HepG2 (cell line): ENCODE results near the gene MEI1. TPM values are rescaled to one million over a fixed set of nuclear protein-coding genes. Genes with fewer than 3 reads are reported as not detected.

Experiments used
- CEBPB ChIP-seq: IDR thresholded peaks from 2 replicates; pipeline ENCODE4 v1.6.1; 2011; ENCODE audit warnings: low read depth, low read length, improper control_type of control experiment, borderline replicate concordance
- HNRNPH1 ChIP-seq: fragments of 200-400 bp; formaldehyde crosslinking; optimal IDR thresholded peaks from 2 replicates; pipeline ENCODE3; 2017; ENCODE audit warnings: mild to moderate bottlenecking, low read depth, low read length
- MED1 ChIP-seq: sonication (generic); formaldehyde crosslinking; IDR thresholded peaks from 2 replicates; pipeline ENCODE4 v1.4.0; 2020; ENCODE audit warnings: missing genetic modification reagents
- PCBP2 ChIP-seq: fragments of 200-400 bp; formaldehyde crosslinking; optimal IDR thresholded peaks from 2 replicates; pipeline ENCODE3; 2018; ENCODE audit warnings: low read length, low read depth; ENCODE audit not compliant: poor library complexity, severe bottlenecking
- SNAI1 ChIP-seq: sonication (generic); formaldehyde crosslinking; IDR thresholded peaks from 2 replicates; pipeline ENCODE4 v1.5.0; 2020; ENCODE audit warnings: mild to moderate bottlenecking, missing genetic modification reagents, borderline replicate concordance
- SP140L ChIP-seq: sonication (generic); formaldehyde crosslinking; IDR thresholded peaks from 2 replicates; pipeline ENCODE4 v1.4.0; 2020; ENCODE audit warnings: missing genetic modification reagents, borderline replicate concordance
- THAP11 ChIP-seq: IDR thresholded peaks from 2 replicates; pipeline ENCODE4 v1.6.1; 2016; ENCODE audit warnings: missing biosample characterization, missing genetic modification reagents
- XRCC5 ChIP-seq: fragments of 200-400 bp; formaldehyde crosslinking; optimal IDR thresholded peaks from 2 replicates; pipeline ENCODE3; 2017; ENCODE audit warnings: mild to moderate bottlenecking, low read length
- ZBTB21 ChIP-seq: sonication (generic); formaldehyde crosslinking; IDR thresholded peaks from 2 replicates; pipeline ENCODE4 v1.4.0; 2020; ENCODE audit warnings: missing genetic modification reagents
- ZNF10 ChIP-seq: sonication (generic); formaldehyde crosslinking; IDR thresholded peaks from 2 replicates; pipeline ENCODE4 v1.4.0; 2020; ENCODE audit warnings: mild to moderate bottlenecking, low read depth, missing genetic modification reagents, borderline replicate concordance
- ZNF317 ChIP-seq: sonication (generic); formaldehyde crosslinking; IDR thresholded peaks from 2 replicates; pipeline ENCODE4 v1.5.0; 2020; ENCODE audit warnings: mild to moderate bottlenecking, missing genetic modification reagents
- ZNF747 ChIP-seq: sonication (generic); formaldehyde crosslinking; IDR thresholded peaks from 2 replicates; pipeline ENCODE4 v1.8.1; 2023; ENCODE audit warnings: missing genetic modification reagents, mild to moderate bottlenecking, borderline replicate concordance
- polyA plus RNA-seq, 8 experiments: library from polyadenylated mRNA; depleted of rRNA in 3 of 8; stranded (reverse) in 7 of 8; unstranded in 1 of 8; fragments of >200 nt; fragmentation: Illumina TruSeq in 4 of 8; extraction: Trizol in 4 of 8; gene quantifications; 2 replicates each; pipeline versions ENCODE4 v1.2.1 to v1.2.3, GENCODE V29; 2011 to 2016; ENCODE audit warnings: low read depth in 4 of 8, missing spikeins in 1 of 8, mixed read lengths in 1 of 8; ENCODE audit not compliant: insufficient read depth in 1 of 8
- total RNA-seq, 5 experiments: library from RNA; depleted of rRNA; stranded (reverse); fragments of >200 nt; fragmentation: Illumina TruSeq; extraction: Trizol; gene quantifications; 2 replicates each; pipeline ENCODE4 v1.2.3, GENCODE V29; 2016; ENCODE audit warnings: low read depth in 1 of 5
- TF ChIP-seq, protein P1 (sequence below): IDR thresholded peaks from 2 replicates; pipeline ENCODE4 v1.6.1; 2016; ENCODE audit warnings: control low read depth
- TF ChIP-seq, protein P2 (sequence below): sonication (generic); formaldehyde crosslinking; conservative IDR thresholded peaks from 2 replicates; pipeline ENCODE4 v1.8.0; 2022; ENCODE audit warnings: mild to moderate bottlenecking, moderate library complexity, missing genetic modification reagents
- TF ChIP-seq, protein P3 (sequence below): sonication (generic); formaldehyde crosslinking; IDR thresholded peaks from 2 replicates; pipeline ENCODE4 v1.4.0; 2020; ENCODE audit warnings: low read depth, mild to moderate bottlenecking, missing genetic modification reagents
- TF ChIP-seq, protein P4 (sequence below): sonication (generic); formaldehyde crosslinking; IDR thresholded peaks from 2 replicates; pipeline ENCODE4 v1.4.0; 2020; ENCODE audit warnings: missing genetic modification reagents
- TF ChIP-seq, protein P5 (sequence below): sonication (generic); formaldehyde crosslinking; conservative IDR thresholded peaks from 2 replicates; pipeline ENCODE4 v1.4.0; 2020; ENCODE audit warnings: missing genetic modification reagents

The MEI1 gene
- total and polyA plus RNA-seq, 2 of the 13 experiments (the other 11 are each of a cell fraction or from before 2014, with no cell fraction given) = 0.75 to 1.9 TPM

DNA sequence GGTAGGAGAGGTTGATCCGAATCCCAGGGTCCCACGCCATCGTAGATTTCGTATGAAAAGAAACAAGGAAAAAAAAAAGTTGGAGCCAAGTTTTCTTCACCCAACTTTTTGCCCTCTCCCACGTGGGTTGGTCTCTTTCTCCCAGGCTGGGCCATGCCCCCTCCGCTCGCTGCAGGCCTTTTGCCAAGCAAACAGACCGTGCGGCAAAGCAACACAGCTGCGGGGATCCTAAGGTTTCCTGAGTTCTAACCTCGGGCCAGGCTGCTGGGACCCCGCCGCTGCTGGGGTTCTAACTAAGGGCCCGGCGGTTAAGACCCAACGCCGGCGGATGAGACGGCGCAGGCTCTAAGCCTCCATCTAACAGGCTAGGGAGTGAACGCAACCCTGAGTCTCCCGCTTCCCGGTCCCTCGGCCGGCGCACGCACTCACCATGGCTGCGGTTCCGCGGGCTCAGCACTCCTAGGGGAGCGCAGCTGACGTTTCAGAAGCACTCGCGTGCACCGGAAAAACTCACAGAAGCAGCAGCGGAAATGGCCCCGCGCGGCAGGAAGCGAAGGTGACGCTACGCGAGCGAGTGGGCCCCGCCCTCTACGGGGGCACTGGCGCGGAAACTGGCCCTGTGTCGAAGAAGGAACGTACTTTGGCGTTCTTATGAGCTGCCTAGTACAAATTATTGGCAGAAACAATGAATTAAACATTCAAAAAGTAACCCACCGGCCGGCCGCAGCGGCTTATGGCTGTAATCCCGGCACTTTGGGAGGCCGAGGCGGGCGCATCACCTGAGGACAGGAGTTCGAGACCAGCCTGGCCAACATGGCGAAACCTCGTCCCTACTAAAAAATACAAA lies 10.7 kb upstream of the MEI1 start, which contains the start of gene SNU13 (continued):
- TF ChIP-seq, protein P1, sequence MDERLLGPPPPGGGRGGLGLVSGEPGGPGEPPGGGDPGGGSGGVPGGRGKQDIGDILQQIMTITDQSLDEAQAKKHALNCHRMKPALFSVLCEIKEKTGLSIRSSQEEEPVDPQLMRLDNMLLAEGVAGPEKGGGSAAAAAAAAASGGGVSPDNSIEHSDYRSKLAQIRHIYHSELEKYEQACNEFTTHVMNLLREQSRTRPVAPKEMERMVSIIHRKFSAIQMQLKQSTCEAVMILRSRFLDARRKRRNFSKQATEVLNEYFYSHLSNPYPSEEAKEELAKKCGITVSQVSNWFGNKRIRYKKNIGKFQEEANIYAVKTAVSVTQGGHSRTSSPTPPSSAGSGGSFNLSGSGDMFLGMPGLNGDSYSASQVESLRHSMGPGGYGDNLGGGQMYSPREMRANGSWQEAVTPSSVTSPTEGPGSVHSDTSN (CRISPR knock-in tag) = no peak
- no peak for TF ChIP-seq HNRNPH1
- TF ChIP-seq SNAI1 (CRISPR knock-in tag) = no peak
- TF ChIP-seq XRCC5 = peak; percentile 66
- no peak for TF ChIP-seq ZNF10 (CRISPR knock-in tag)
- no peak for TF ChIP-seq CEBPB
- TF ChIP-seq, protein P2, sequence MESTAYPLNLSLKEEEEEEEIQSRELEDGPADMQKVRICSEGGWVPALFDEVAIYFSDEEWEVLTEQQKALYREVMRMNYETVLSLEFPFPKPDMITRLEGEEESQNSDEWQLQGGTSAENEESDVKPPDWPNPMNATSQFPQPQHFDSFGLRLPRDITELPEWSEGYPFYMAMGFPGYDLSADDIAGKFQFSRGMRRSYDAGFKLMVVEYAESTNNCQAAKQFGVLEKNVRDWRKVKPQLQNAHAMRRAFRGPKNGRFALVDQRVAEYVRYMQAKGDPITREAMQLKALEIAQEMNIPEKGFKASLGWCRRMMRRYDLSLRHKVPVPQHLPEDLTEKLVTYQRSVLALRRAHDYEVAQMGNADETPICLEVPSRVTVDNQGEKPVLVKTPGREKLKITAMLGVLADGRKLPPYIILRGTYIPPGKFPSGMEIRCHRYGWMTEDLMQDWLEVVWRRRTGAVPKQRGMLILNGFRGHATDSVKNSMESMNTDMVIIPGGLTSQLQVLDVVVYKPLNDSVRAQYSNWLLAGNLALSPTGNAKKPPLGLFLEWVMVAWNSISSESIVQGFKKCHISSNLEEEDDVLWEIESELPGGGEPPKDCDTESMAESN (CRISPR knock-in tag) = peak; percentile 85
- TF ChIP-seq THAP11 (CRISPR knock-in tag) = peak; percentile 91
- no peak for TF ChIP-seq PCBP2
- TF ChIP-seq, protein P3, sequence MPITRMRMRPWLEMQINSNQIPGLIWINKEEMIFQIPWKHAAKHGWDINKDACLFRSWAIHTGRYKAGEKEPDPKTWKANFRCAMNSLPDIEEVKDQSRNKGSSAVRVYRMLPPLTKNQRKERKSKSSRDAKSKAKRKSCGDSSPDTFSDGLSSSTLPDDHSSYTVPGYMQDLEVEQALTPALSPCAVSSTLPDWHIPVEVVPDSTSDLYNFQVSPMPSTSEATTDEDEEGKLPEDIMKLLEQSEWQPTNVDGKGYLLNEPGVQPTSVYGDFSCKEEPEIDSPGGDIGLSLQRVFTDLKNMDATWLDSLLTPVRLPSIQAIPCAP = 0 out of 2 replicates have a peak, but pooled peaks have one; percentile 70
- peak; percentile 78; the same call in 1 of the 2 replicates for TF ChIP-seq ZNF747 (CRISPR knock-in tag)
- peak; percentile 38; the same call in 1 of the 2 replicates for TF ChIP-seq ZNF317 (CRISPR knock-in tag)
- TF ChIP-seq ZBTB21 (CRISPR knock-in tag) = peak; percentile 98
- TF ChIP-seq, protein P4, sequence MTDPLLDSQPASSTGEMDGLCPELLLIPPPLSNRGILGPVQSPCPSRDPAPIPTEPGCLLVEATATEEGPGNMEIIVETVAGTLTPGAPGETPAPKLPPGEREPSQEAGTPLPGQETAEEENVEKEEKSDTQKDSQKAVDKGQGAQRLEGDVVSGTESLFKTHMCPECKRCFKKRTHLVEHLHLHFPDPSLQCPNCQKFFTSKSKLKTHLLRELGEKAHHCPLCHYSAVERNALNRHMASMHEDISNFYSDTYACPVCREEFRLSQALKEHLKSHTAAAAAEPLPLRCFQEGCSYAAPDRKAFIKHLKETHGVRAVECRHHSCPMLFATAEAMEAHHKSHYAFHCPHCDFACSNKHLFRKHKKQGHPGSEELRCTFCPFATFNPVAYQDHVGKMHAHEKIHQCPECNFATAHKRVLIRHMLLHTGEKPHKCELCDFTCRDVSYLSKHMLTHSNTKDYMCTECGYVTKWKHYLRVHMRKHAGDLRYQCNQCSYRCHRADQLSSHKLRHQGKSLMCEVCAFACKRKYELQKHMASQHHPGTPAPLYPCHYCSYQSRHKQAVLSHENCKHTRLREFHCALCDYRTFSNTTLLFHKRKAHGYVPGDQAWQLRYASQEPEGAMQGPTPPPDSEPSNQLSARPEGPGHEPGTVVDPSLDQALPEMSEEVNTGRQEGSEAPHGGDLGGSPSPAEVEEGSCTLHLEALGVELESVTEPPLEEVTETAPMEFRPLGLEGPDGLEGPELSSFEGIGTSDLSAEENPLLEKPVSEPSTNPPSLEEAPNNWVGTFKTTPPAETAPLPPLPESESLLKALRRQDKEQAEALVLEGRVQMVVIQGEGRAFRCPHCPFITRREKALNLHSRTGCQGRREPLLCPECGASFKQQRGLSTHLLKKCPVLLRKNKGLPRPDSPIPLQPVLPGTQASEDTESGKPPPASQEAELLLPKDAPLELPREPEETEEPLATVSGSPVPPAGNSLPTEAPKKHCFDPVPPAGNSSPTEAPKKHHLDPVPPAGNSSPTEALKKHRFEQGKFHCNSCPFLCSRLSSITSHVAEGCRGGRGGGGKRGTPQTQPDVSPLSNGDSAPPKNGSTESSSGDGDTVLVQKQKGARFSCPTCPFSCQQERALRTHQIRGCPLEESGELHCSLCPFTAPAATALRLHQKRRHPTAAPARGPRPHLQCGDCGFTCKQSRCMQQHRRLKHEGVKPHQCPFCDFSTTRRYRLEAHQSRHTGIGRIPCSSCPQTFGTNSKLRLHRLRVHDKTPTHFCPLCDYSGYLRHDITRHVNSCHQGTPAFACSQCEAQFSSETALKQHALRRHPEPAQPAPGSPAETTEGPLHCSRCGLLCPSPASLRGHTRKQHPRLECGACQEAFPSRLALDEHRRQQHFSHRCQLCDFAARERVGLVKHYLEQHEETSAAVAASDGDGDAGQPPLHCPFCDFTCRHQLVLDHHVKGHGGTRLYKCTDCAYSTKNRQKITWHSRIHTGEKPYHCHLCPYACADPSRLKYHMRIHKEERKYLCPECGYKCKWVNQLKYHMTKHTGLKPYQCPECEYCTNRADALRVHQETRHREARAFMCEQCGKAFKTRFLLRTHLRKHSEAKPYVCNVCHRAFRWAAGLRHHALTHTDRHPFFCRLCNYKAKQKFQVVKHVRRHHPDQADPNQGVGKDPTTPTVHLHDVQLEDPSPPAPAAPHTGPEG = no peak
- TF ChIP-seq, protein P5, sequence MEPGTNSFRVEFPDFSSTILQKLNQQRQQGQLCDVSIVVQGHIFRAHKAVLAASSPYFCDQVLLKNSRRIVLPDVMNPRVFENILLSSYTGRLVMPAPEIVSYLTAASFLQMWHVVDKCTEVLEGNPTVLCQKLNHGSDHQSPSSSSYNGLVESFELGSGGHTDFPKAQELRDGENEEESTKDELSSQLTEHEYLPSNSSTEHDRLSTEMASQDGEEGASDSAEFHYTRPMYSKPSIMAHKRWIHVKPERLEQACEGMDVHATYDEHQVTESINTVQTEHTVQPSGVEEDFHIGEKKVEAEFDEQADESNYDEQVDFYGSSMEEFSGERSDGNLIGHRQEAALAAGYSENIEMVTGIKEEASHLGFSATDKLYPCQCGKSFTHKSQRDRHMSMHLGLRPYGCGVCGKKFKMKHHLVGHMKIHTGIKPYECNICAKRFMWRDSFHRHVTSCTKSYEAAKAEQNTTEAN (CRISPR knock-in tag) = peak; percentile 42; the same call in 1 of the 2 replicates
- TF ChIP-seq SP140L (CRISPR knock-in tag) = no peak
- TF ChIP-seq MED1 (CRISPR knock-in tag) = peak; percentile 74
